Stimulated activated CD8-positive, alpha-beta memory T cell treated with anti-CD3 and anti-CD28 coated beads, Interleukin-7, amount 100 ng/mL, for 1 hour (primary cell): ENCODE data around the gene COL4A1.

Source experiments
- DNase-seq, 2 donors: peaks; one replicate each; pipeline ENCODE4 v3.0.0-alpha.2; 2020; ENCODE audit warnings: low read depth in 2 of 2

COL4A1 gene

DNA sequence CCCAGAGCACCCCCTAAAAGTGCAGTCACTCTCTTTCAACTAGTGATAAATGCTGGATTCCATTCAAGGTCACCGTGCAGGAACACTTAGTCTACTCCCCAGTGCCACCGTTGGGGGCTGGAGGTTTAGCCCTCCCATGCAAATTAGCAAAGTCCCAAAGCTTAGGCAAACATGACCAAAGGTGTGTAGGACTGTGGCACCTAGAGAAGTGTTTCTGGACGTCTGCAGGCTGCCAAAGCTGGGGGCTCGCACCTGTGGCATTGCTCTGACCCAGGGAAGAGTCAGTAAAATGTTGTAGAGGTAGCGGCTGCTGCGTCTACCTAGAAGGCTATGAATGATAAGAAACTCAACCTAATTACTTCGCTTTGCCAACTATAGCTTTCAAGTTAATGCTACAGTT lies 13.9 kb downstream of the COL4A1 start:
- no peak for DNase-seq

DNA sequence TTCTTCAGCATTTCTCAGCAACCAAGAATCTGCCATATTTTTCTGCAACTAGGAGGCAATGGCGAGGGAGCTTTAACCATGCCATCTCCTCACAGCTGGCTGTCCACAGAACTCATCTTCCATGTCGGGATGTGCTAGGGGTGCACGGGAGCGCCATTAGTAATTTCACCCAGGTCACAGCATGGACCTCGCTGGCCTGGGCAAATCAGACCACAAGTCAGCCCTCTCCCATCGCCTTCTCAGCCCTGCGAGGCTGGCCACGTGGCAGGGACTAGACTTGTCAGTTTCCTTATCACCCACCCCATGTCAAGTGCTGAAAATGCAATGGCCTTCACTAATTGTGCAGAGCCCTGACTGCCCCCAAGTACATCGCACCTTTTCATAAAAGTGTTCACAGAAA lies 15.7 kb downstream of the COL4A1 start:
- no peak for DNase-seq

DNA sequence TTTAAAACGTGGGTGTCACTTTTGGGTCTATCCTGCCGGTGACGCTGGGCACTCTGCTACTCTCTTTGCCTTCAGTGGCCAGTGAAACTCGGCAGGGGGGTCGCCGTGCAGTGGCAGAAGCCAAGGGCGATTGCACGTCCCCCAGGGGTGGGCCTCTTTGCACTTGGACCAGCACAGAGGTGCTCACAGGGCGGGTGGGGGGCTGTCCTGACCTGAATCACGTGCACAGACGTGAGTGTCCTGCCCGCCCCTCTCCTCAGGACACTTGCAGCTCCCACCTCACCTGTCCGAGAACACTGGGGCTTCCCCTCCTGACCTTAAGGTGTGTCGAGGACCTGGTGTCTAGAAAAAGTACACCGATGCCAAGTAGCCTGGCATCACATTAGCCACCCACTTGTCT lies 16.1 kb downstream of the COL4A1 start:
- DNase-seq = no peak

DNA sequence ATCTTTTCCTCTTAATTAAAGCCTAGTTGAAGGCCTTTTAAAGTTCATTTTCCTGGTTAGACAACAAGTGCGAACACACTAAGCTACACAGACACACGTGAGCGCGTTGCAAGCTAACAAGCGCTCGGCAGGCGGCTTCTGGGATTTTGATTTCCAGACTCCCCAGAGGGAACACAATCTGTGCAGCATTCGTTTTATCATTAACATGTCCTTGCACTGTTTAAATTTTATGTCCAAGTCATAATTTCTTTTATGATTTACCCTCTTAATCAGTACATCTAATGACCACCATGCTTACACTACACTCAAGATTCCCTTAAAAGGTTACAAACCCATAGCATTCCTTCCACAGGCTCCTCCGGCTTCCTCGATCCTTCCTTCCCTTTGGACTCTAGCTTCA lies 16.8 kb downstream of the COL4A1 start:
- DNase-seq = no peak

DNA sequence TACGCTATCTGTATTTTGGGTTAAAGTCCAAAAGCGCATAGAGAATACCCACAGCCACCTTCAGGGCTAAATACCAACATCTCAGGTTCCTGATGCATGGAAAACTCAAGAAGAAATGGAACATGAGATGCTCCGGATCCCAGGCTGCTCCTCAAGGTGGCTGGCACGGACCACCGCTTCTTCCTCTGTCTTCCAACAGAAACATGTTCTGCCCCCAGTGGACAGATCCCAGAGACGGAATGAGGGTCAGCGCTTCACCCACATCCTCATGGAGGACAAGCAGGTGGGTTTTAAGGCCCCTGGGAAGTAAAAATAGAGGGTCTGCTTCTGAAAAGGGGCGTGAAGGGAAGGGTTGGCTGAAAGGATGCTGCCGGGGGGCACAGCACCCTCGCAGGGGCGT lies 17.3 kb downstream of the COL4A1 start:
- no peak for DNase-seq

DNA sequence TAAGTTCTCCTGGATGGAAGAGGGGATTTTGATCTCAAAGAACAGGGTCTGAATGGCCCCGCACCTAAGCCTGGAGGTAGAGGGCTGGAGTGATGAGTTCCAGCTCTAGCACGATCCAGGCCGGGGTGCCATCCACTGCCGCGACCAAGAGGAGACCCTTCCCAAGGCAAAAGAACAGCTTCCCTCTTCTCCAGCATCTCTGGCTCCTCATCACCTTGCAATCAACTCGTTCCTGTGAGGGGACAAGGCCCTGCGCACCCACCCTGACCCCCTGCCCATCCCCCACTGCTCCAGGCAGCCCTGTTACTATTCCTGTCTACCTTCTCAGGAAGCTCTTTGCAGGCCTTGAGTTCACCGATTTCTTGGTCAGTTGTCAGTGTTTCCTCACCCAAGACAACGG lies 17.8 kb downstream of the COL4A1 start:
- no peak for DNase-seq

DNA sequence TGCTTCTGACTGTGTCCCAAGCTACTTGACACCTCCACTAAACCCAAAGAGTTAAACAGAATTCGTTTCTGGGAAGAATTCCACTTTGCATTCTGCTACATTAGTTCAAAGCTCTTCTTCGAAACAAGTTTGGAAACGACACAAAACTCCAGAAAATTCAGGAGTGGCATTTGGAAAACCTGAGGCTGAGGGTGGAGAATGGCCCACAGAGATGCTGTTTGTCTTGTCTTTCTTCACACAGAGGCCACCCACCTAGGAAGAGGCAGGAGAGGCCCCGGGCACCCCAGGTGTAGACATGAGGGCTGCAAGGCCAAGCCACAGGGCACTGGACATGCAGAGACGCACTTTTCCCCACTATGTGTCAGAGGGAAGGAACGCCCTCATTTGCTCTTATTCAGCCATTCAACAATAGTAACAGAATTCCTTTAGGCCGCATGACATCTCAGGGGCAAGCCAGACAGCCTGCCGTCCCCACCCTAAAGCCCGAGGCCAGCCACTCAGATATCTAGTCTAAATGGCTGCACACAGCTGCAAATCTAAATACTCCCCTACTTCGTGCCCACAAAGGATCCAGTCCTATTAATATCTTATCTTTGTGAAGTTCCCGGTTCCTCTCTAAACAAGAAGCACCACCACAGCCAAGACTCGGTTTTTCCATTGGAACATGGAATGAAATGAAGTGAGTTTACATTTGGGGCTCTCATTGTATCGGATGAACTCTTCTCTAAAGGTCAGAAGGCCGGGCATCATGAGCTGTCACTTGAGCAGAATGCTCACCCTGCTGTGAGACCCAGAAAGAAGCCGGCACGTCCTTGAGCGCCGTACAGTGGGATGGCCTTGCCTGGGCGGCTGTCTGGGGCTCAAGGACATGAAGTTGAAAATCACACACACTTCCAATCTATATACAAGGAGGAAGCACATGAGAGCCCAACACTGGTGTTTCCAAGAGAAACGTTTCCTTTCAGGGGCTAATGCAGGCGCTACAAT lies 19.8 kb downstream of the COL4A1 start:
- DNase-seq = no peak

DNA sequence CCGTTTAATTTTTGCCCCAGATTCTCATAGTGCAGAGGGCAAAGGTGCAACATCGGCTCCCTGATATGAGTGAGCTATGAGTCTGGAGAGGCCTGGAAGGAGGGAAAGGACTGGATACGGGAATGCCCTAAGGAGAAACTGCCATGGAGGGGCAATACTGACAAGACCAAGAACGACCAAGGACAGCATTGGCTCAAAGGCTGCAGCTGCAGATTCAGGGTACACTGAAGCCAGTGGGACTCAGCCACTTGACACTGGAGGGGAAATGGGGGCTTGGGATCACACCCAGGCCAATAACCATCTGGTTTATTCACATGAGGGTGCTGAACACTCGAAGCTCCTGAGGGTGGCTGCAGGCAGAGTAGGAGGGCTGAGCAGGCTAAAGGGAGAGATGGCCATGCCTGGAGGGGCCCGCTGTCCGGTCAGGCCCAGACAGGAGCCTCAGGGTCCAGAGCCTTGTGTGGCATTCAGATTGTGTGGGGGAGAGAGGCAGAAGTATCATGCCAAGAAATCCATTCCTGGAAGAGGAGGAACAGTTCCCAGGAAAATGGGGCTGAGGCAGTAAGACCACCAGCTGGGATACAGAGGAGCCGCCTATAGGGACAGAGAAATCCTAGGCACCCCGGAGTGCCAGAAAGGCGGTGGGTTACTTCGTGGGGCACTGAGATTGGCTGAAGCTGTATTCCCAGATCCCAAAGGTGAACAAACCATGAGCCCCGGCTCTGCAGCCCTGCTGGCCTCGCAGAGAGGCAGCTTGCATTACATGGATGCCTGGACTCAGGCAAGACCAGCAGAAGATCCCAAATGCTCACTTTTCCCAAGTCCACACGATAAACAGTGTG lies 20.7 kb downstream of the COL4A1 start:
- no peak for DNase-seq

DNA sequence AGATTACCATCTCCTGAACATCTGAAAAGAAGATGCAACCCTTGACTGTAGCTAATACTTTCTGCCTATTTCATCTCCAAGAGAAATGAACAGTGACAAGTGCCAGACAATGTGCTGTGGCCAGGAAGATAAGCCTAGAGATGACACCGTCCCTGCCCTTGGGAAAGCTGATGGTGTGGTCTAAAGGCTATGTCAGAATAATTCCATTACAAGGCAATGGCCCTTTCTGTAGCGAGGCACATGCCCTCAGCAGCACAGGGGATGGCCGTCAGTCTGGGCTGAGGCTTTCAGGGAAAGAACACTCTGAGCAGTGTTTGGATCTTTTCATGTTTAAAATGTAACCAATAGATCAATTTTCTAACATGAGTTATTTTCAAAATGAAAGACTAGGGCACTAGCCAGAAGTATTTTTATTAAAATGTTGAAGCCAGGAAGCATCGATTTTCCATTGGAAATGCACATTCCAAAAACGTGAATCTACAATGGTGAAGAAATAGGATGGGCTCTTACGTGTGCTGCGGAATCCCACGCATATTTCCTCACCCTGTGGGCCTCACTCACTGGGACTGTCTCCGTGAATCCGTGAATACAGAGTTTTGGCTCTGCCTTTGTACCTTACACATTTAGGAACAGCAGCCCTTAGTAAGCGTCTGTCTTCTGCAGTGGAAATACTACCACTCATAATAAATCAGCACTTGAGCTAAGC lies 22.0 kb downstream of the COL4A1 start:
- no peak for DNase-seq

DNA sequence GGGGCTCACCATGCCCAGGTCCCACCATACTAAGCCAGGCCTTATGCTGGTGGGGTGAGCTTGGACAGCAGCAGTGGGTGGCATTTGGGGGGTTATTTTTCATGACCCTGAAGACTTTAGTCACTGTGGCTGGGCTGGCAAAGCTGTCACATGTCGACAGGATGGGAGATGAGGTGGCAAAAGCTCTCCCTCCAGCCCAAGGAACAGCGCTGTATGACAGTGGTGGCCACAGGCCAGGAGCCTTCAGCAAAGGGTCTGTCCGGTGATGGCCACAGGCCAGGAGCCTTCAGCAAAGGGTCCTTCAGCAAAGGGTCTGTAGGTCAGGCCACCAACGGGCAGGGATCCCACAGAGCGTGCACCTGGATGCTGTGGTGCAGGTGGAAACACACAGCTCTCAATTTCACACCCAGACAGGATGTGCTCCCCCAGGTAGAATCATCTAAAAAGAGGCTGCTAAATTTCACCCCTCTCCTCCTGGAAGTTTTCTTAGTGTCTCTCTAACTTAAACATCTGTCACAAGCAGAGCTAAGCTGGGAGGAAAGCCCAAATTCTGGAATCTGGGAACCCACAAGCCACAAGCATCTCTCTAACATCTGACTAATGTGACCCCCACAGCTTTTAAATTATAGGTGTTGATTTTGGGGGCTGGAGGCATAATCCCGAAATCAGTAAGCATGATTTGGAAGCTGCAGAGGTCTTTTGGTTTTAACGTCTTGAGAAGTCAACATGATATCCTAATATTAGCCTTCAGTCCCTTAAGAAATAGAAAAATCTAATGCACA lies 23.0 kb downstream of the COL4A1 start:
- no peak for DNase-seq

DNA sequence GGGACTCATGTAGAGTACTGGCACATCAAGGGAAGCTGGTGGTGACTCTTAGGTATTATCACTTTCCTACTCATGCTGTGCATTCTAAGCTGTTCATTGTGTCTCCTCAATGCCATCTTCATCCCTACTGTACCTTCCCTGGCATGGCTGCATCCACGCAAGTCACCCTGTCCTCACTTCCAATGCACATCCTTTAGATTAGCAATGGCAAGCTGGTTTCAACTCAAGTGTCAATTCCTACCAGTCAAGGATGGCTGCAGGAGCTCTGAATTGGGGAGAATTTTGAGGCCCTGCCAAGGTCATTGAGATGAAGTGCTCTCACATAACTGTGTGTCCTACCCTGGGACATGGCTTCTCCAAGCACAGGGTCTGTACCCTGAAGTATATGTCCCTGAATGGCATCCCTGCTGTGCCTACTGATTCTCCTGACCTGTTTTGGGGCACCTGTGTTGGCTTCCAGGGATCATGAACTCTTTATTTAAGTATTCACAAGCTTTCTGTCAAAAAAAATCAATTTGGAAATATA lies 24.6 kb downstream of the COL4A1 start:
- DNase-seq = no peak

DNA sequence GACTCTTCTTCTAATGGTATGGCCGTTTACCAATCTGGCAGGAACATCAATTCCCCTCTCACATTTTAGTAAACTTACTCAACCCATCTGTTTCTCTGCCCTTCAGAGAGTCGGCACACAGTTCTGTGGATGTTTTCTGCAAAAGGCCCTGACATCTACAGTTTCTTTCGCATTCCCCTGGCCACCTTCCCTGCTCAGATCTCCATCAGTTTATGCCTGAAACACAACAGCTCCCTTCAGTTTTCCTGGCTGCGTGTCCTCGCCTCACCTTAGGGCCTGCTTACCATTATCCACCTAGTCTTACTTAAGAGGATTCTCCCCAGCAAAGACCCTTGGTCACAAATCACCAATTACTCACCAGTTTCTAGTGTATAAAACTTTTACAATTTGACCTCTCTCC lies 25.2 kb downstream of the COL4A1 start:
- DNase-seq = no peak

DNA sequence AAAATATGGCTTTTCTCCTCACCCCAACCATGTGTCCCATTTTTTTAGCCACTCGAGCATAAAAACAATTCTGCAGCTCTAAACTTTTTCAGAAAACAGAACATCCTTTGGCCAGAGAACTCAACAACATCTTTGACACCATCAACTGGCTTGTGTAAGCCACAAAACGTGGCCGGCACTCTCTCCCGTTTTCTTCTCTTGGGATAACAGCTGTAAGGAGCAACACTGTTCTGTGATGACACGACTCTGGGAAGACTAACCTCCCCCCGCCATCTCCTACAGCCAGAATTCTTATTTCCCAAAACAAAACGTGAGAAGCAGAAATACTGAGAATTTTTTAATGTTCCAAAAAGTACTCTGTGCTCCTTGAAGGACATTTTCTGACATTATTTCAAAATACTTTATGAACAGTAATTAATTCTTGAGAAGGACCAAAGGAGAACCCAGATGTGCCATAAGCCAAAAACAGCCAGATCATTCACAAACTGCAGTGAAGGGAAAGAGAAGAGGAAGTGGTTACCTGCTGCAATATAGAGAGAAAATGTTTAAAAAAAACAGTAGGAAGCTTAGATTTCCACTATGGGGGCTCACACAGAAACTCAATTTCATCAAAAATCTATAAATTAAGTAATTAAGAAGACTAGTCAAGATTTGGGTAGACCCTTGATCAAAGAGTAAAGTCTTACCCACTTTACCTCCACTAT lies 25.8 kb downstream of the COL4A1 start:
- no peak for DNase-seq

DNA sequence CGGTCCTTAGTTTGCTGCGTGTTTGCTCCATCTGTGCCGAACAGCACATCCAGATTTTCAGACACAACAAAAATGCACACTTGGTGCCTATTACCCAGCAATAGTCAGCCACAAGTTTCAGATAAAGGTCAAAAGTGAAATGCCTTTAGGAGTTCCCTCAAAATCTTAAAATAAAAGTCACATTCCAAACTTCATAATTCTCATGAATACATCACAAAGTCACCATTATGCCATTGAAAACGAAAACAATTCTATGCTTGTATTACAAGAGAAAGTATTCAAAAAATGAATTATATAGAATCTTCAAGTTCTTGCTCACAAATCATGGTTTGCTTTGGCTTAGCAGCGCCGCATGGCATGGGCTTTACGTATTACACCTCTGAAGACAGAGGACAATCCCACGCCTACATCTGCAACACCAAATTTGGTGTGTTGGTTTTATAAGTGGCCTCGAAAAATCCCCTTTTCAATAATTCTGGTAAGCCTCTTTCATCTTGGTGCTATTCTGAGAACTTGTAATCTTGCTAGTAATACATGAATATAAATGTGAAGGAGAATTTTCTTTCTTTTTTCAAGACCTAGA lies 26.6 kb downstream of the COL4A1 start:
- no peak for DNase-seq

DNA sequence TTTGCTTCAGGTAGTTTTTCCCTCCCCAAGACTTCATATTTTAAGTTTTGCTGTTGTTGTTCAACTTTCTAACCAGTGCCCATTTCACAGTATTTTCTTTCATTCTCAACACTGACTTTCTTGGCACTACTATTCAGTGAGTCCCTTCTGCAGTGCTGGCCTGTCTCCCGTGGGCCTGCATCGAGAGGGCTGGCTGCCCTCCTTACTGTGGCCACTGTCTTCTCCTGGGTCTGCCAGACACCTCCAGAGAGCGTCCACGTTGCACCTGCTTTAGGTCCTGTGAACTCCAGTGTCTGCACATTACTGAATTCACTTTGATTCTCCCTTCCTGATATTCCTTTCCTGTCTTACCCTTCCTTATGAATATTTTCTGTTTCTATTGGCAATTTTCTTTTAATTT lies 27.3 kb downstream of the COL4A1 start:
- no peak for DNase-seq

DNA sequence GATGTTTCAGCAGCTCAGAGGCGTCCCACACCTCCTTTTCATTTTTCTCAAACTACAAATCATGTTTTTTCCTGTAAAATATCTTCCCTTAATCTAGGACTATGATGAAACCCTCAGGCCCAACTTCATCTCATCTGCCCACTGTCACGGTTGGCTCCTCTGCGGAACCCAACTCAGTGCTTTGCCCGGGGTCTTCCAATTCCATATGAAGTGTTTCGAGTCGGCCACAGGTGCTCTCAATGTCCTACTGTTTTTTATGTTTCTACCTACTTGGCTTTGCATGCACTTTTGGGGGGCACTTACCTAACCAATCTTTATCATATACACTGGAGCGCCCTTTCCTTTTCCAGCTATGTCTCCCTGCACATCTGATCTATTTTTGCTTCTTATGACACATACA lies 28.1 kb downstream of the COL4A1 start:
- no peak for DNase-seq

DNA sequence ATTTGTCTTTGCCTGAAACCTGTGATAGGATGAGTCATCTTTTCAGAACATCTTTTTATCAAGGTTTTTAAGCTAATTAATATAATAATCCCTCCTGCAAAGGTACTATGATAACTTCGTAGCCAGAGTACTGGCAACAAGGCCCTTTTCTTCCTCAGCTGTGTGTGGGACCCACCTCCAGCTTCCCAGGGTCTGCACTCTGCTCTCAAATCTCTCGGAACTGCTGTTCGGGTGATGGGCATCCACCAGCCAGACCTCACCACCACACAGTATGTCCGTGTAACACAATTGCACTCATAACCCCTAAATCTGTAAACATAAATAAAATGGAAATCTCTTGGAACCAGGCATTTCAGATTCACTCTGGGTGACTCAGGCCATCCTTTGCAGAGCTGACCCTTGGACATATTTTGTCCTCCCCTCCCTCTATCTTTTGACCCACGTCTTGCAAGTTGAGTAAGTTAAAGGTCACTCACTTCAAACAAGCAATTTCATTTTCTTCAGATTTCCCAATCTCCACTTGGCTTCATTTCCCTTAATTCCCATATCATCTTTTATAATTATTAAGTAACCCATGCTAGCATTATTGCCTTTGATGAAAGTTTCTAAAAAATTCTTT lies 29.5 kb downstream of the COL4A1 start:
- no peak for DNase-seq

DNA sequence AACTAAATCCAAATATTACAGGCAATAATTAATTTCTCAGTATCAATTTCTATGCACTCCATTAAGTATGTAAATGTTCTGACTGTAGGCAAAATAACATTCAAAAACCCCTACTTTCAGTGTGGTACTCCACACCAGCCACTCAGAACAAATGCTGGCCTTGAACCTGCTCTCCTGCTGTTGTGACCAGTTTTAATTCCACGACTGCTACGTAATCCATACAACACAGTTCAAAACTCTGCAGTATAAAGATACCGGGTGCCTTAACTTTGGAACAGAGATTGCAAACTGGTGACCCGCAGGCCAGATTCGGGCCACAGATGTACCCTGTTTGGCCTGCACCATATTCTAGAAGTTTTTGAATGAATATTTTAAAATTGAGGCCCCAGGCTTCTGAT lies 30.4 kb downstream of the COL4A1 start:
- no peak for DNase-seq

DNA sequence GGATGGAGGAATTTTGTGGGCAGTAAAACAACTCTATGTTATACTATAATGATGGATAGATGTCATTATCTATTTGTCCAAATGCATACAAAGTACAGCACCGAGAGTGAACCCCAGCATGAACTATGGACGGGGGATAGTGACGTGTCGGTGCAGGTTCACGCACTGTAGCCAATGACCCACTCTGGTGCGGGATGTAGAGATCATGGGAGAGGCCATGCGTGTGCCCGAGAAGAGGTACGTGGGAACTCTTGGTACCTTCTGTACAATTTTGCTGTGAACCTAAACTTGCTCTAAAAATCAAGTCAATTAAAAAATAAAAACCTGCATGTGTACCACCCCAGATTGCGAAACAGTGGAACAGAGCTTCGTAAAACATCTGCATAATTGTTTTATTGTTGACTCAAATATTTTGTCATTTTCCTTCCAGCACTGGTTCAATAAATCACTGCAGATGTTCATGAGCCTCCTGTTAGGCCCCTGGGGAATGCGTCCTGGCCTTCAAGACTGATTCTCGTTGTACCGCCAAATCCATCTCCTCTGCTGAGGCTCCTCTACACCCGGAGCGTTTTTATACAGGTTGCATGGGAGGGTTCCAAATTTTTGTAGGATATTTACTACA lies 30.9 kb downstream of the COL4A1 start:
- DNase-seq = no peak
